22Rv1 (cell line): ENCODE data around the gene TNS1.

Experiments
- CTCF ChIP-seq: fragments of 450-650 bp; IDR thresholded peaks from 2 replicates; pipeline ENCODE4 v1.5.1; 2017; ENCODE audit warnings: mild to moderate bottlenecking
- ZFX ChIP-seq: fragments of 450-650 bp; IDR thresholded peaks from 2 replicates; pipeline ENCODE4 v1.6.1; 2017; ENCODE audit warnings: antibody characterized with exemption, borderline replicate concordance

DNA sequence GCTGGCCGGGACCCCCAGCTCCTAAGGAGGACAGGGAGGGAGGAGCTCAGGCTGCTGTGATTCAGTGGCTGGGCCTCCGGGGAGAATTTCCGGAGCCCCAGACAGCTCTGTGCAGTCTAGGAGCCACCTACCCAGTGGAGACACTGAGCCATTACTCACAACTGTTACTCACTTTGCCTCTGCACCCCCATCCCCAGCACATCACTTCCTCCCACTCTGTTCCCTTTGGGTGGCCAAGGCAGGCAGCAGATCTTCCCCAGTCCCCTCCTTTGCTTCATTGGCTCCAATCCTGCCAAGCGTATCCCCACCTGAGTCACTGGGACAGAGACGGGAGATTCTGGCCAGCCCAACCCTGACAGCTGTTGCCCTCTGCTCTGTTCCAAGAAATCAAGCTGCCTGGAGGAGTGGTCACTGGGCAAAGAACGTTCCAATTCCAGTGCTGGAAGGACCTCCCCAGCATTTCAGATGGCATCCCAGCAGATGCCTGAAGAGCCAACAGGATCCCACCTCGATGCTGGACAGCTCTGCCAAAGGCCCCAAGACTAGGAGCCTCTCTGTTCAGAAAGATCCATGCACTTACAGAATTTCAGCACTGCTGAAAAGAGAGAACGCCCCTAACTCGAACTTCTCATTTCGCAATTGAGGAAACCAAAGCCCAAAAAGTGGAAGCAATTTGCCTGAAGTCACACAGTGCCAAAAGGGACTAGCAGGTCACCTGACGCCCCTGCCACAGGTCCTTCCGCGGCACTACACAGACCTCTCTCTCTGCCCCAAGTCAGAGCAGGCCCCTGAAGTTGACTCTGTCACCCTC is 68.3 kb downstream of the TNS1 start:
- TF ChIP-seq CTCF (no peak), ZFX (no peak)
